DOHH2 (cell line): ENCODE measurements around the gene RAB3B.

Source experiments
- CTCF ChIP-seq: fragments of 200-600 bp; sonication (generic); IDR thresholded peaks from one replicate; pipeline ENCODE4 v1.5.1; 2014; ENCODE audit warnings: antibody characterized with exemption, mild to moderate bottlenecking, low read depth, low read length; ENCODE audit not compliant: poor library complexity, severe bottlenecking
- EZH2phosphoT487 ChIP-seq: fragments of 200-600 bp; sonication (generic); IDR thresholded peaks from 2 replicates; pipeline ENCODE4 v1.6.1; 2017; ENCODE audit warnings: borderline replicate concordance, mild to moderate bottlenecking, antibody characterized with exemption, low read length, moderate library complexity, mixed read lengths

- TF ChIP-seq CTCF = no peak
- TF ChIP-seq EZH2phosphoT487 = no peak
Observed at GRCh38 chr1:52033190-52034049, 42.9 kb upstream of the RAB3B start, which contains the start of gene KTI12.
